ENCODE data around the gene AMT. TPM values are rescaled to one million over a fixed set of nuclear protein-coding genes. Genes with fewer than 3 reads are reported as not detected.
"Not testable (repeated sequence)": the region's sequence is repeated elsewhere in the genome, so short reads cannot be mapped to it uniquely, and the experiment has no call there.

The AMT gene
- total RNA-seq, 1 experiment from 2014 or later: 0.58 TPM

- not testable (repeated sequence) for DNase-seq (ENCODE audit: low read depth)
Observed at GRCh38 chr3:49391310-49391709, 31.0 kb downstream of the AMT start.

DNA sequence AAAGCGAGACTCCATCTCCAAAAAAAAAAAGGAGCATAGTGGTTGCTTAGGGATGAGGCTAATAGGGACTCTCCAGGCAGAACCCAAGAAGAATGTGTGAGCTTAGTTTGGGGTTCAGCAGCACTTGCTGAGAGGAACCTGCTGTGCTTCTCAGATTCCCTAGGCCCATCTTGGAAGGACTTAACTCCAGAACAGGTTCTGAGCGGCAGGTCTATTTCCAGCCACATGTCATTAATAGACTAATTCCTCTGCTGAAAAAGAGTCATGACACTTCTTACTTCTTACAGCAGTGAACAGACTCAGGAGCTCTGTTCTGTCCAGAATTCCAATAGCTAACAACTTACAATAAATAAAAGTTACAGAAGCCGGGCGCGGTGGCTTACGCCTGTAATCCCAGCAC is 33.0 kb downstream of the AMT start:
- no peak for DNase-seq (ENCODE audit: low read depth)

GRCh38 chr3:49388289-49388820 is 33.9 kb downstream of the AMT start:
- no peak for DNase-seq (ENCODE audit: low read depth)

DNA sequence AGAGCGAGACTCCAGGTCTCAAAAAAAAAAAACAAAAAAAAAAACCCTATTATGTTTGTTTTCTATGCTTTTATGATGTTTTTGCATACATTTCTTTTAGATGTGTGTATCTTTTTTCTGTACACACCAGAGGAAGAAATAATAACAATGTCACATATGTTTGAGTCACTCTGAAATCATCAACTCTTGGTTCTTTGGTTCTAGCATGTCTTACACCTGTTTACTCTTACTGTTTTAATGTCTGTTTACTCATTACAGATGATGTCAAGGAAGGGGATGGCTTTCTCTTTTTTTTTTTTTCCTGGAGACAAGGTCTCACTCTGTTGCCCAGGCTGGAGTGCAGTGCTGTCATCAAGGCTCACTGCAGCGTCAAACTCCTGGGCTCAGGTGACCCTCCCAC is 34.6 kb downstream of the AMT start:
- DNase-seq (ENCODE audit: low read depth): no peak

- DNase-seq (ENCODE audit: low read depth): no peak
Observed at GRCh38 chr3:49386056-49386756, 36.1 kb downstream of the AMT start.

DNA sequence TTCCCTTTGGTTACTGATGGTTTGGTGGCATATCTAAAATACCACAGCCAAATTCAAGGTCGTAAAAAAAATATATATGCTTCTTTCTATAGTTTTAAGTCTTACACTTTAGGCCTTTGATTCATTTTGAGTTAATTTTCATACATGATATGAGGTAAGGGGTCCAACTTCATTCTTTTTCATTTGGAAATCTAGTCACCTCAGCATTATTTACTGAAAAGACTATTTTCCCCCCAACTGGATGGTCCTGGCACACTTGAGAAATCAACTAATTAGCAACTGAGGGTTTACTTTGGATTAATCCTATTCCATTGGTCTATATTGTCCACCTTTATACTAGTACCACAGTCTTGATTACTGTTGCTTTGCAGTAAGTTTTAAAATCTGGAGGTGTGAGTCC is 36.7 kb downstream of the AMT start:
- DNase-seq (ENCODE audit: low read depth): no peak

DNA sequence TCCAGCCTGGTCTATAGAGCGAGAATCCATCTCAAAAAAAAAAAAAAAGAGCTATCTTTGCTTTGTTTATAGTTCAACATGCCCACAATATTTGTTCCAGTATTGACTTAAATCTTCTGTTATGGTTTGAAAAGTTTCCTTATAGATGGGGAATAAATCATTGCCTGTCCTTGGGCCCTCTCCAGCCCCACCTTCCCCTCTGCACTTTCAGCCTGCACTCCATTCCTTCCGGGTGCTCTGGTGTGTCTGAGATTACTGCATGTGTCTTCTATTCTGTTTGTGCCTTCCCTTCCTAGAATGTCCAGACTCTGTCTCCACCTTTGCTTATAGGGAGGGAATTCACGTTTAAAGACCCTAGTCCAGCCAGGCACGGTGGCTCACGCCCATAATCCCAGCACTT is 38.9 kb downstream of the AMT start:
- no peak for DNase-seq (ENCODE audit: low read depth)

- DNase-seq (ENCODE audit: low read depth): peak; percentile 24
Observed at GRCh38 chr3:49378249-49378895, 43.9 kb downstream of the AMT start.

DNA sequence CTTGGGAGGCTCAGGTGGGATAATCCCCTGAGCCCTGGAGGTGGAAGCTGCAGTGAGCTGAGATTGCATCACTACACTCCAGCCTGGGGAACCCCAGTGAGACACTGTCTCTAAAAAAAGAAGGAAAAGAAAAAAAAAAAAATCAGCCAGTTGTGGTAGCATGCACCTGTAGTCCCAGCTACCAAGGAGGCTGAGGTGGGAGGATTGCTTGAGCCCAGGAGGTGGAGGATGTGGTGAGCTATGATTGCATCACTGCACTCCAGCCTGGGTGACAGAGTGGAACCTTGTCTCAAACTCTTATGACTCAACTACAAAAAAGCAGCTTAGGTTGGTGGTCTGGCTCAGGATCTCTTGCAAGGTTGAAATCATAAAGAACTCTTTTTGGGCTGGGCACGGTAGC is 44.8 kb downstream of the AMT start:
- peak; percentile 54 for DNase-seq (ENCODE audit: low read depth)

- DNase-seq (ENCODE audit: low read depth): no peak
Observed at GRCh38 chr3:49371946-49372345, 50.3 kb downstream of the AMT start.

DNA sequence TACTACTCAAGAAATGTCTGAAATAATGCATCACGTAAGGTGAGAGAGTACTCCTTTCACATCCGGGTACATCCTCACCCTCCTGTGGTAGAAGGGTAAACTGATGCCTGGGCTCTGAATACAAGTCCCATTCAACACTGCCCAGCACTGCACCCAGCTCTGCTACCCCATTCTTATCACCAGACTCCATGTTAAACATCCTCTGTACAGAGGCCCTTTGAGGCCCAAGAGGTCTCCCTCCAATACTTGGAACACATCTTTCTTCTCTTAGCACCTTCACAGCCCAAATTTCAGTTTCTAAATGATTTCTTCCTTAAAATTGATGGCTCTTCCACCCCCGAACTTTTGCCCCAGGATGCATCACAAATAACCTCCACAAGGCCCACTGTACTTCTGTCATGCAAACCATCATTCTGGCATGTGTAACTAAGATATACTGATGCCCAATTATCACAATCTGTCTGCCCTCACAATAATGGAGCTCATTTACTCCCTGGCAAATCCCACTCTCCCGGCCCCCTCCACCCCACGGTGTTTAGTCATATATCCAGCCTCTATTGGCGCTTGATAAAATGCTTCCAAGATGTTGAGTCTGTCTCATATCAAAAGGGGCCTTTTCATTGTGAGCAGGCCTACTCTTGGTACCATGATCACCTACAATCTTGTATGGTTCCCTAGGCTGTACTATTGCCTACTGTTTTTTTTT is 51.5 kb downstream of the AMT start:
- DNase-seq (ENCODE audit: low read depth): no peak

Small RNA genes within 50 kb of the gene (small RNA-seq; reads per million reads assigned to genes)
- not detected for gene RNA5SP130

Other genes with a start within 250 kb of the AMT start
- gene C3orf62, start 145.2 kb downstream of the AMT start, total RNA-seq (2014; rRNA removed; shearing (Covaris generic)): 1.7 and 2.3 TPM in 2 replicates
- gene USP4, start 82.4 kb downstream of the AMT start, total RNA-seq (2014; rRNA removed; shearing (Covaris generic)): 11.3 and 14.6 TPM in 2 replicates
- 711 and 766 TPM in 2 replicates for gene GPX1, start 64.1 kb downstream of the AMT start, total RNA-seq (2014; rRNA removed; shearing (Covaris generic))
- 305 and 426 TPM in 2 replicates for gene RHOA, start 10.5 kb downstream of the AMT start, total RNA-seq (2014; rRNA removed; shearing (Covaris generic))
- 22.9 and 29.8 TPM in 2 replicates for gene TCTA, start 10.1 kb downstream of the AMT start, total RNA-seq (2014; rRNA removed; shearing (Covaris generic))
- gene NICN1, start 6.9 kb upstream of the AMT start, total RNA-seq (2014; rRNA removed; shearing (Covaris generic)): 4.0 and 4.6 TPM in 2 replicates
- gene DAG1, start 47.8 kb upstream of the AMT start, total RNA-seq (2014; rRNA removed; shearing (Covaris generic)): 41.4 and 48.1 TPM in 2 replicates
- gene BSN, start 132.0 kb upstream of the AMT start, total RNA-seq (2014; rRNA removed; shearing (Covaris generic)): 0.07 and 0.18 TPM in 2 replicates

All from HT1080 (cell line).